GM21390 (cell line): Measurements from ENCODE around the gene HS6ST3.

Experiments used
- ATAC-seq: cut with Tn5 transposase; IDR thresholded peaks from one replicate; pipeline ENCODE4 v1.9.1; 2021; ENCODE audit not compliant: unreplicated experiment

The HS6ST3 gene

DNA sequence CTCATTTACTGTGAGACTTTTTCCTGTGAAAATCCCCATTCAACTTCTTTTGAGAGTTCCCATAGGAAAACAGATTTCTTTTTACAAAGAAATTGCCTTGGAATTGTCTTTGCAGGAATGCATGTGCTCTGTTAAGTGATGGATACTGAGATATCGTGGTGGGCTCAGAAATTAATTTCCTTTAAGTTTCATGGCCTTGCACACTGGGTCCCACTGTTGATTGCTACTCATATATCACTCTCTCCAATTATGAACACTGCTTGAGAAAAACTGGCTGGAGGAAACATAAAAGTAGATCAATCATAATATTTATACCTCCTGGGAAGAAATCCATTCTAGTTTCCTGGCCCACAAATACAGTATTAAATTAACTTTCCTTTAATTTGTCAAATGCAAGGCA is 773.1 kb downstream of the HS6ST3 start:
- ATAC-seq: no peak

DNA sequence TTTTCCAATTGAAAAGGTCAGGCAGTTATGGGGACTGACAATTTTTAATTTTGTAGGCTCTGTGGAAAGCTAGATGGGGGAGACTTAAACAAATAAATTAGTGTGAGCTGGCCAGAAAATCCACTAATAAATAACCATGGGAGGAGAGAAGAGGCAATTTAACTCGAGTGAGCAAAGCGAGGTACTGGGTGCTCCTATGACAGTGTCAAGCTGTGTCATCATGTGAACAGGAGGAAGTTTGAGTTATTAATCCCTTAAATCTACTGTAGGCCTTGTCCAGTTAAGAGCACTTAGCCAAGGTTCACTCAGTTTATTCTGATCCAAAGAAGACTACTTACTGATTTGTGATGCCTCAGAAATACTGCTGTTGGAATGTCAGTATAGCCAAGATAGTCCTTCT is 781.6 kb downstream of the HS6ST3 start:
- no peak for ATAC-seq

DNA sequence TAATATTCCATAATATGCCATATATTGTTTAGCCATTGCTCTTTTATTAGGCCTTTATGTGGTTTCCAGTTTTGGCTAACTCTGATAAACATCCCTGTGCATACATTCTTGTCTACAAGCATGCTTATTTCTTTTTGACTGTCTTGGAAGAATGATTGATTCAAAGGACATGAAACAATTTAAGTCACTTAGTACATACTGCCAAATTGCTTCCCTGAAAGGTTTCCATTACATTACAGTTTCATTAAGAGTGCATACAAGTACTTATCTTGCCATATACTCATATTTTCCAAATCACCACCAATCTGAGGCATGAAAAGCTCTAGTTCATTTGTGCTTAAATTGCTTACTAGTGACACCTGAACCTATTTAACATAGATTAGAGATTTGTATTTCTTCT is 790.5 kb downstream of the HS6ST3 start:
- ATAC-seq: no peak
